ENCODE data around the gene GLS. TPM values are rescaled to one million over a fixed set of nuclear protein-coding genes. Genes with fewer than 3 reads are reported as not detected.

GLS gene
- total and polyA plus RNA-seq, 11 donors = 19.1 to 94.5 (median 47.6) TPM

DNA sequence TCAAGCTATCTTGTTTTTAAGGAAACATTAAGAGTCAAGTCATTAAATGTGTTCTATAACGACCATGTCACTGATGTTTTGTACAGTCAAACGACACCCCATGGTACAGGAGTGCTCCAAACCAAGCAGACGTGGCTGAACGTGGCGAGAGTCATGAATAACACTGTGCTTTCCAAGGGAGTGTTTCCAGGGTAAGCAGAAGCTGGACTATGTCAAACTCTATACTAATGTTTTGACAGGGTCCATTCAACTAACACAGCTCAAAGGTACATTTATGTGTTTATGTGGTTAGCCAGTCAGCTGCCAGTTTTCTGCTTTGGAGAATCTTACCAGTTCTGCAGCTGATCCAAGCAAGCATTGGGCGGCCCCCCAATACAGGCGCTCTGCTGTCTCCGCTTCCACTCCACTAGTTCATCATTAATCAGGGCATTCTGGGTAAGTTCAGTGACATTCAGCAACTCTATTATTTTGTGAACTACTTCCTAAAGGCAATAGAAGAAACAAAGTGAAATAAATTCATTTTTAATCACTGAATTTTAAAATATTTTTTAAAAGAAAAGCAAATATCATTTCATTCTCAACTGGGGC, 117.0 kb downstream of the GLS start:
- Histone ChIP-seq H3K4me1 (peaks cover 0 to 26% (median 0%) of the 10 kb centered on the region in 12 donors), H3K27ac (peak overlapping the region in 1 of 12 donors; percentile 61), H3K9me3 (no peaks in the 10 kb centered on the region), H3K27me3 (no peaks in the 10 kb centered on the region), H3K4me3 (no peak overlapping the region), H3K36me3 (peaks cover 0 to 100% (median 100%) of the 10 kb centered on the region in 9 donors)
- WGBS, 4 donors = 73 to 83% (median 77%) methylated on average over 8 of the region's 8 CpGs
- TF ChIP-seq, protein P1, sequence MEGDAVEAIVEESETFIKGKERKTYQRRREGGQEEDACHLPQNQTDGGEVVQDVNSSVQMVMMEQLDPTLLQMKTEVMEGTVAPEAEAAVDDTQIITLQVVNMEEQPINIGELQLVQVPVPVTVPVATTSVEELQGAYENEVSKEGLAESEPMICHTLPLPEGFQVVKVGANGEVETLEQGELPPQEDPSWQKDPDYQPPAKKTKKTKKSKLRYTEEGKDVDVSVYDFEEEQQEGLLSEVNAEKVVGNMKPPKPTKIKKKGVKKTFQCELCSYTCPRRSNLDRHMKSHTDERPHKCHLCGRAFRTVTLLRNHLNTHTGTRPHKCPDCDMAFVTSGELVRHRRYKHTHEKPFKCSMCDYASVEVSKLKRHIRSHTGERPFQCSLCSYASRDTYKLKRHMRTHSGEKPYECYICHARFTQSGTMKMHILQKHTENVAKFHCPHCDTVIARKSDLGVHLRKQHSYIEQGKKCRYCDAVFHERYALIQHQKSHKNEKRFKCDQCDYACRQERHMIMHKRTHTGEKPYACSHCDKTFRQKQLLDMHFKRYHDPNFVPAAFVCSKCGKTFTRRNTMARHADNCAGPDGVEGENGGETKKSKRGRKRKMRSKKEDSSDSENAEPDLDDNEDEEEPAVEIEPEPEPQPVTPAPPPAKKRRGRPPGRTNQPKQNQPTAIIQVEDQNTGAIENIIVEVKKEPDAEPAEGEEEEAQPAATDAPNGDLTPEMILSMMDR (IDR thresholded peaks at IDR 0.05) = no peak
- no peak for TF ChIP-seq POLR2A (IDR thresholded peaks at IDR 0.05)
- ATAC-seq (peak in 2 of 4 donors; percentile 48 to 50), DNase-seq (no peak)
- intact Hi-C loops (cut with DNase I) = no loop called here

DNA sequence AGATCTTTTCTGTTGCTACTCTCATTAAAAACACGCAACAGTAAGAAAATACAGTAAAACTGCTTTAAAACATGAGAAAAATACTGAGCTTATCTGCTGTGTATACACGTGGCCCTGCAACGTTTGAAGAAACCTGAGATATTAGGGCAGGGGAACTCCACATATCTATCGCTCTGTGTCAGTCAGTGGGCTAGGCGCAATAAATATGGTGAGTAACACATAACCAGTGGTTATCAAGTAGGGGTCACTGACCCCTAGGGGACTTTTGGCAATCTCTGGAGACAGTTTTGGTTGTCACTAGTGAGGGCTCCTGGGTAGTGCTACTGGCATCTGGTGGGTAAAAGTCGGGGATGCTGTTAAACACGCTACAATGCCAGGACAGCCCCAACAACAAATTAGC, 118.4 kb downstream of the GLS start:
- Histone ChIP-seq H3K4me3 (no peak overlapping the region), H3K4me1 (peaks cover 0 to 26% (median 0%) of the 10 kb centered on the region in 12 donors), H3K27ac (no peak overlapping the region), H3K36me3 (peaks cover 0 to 100% (median 100%) of the 10 kb centered on the region in 9 donors), H3K27me3 (no peaks in the 10 kb centered on the region), H3K9me3 (no peaks in the 10 kb centered on the region)
- intact Hi-C loops (cut with DNase I) = no loop called here
- ATAC-seq (no peak), DNase-seq (no peak)
- 89 to 91% (median 91%) methylated on average over 7 of the region's 7 CpGs for WGBS, 4 donors
- TF ChIP-seq, protein P1 (IDR thresholded peaks at IDR 0.05) = no peak
- TF ChIP-seq POLR2A (IDR thresholded peaks at IDR 0.05) = no peak

DNA sequence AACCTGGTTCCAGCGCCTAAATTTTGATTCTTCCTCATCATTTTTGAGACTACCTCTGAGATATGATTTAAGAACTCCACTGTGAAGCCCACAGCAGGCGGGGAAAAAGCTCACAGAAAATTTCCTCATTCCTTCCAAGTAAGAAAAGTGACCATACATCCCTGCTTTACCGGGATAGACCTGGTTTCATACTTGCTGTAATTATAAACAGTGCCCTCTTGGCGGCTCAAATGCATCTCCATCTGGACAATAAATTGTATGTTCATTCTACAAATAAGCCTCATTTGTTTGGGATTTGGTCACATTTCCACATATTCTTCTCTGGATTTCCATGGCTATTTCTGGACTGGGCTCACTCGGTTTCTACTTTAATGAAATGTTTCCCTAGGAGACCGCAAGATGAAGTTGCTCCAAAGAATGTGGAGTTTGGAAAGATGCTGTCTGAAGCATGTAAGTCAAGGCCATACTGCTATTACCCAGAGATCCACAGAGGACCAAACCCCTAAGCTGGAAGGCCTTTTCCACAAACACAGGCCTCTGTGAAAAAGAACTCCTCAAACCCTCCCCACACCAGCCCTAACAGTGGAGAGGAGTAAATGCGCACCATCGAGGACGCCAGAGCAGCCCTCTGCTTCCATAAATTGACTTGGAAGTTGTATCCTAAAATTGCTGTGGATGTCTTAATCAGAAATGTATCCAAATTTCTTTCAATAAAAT, 119.5 kb downstream of the GLS start:
- Histone ChIP-seq H3K27ac (peak overlapping the region in 1 of 12 donors; percentile 7), H3K4me1 (peaks cover 0 to 36% (median 0%) of the 10 kb centered on the region in 12 donors), H3K36me3 (peaks cover 0 to 100% (median 100%) of the 10 kb centered on the region in 9 donors), H3K27me3 (no peaks in the 10 kb centered on the region), H3K4me3 (no peak overlapping the region), H3K9me3 (no peaks in the 10 kb centered on the region)
- WGBS, 4 donors = 77 to 84% (median 82%) methylated on average over 9 of the region's 9 CpGs
- DNase-seq (no peak), ATAC-seq (no peak)
- intact Hi-C loops (cut with DNase I) = no loop called here
- TF ChIP-seq, protein P1 (IDR thresholded peaks at IDR 0.05) = no peak
- no peak for TF ChIP-seq POLR2A (IDR thresholded peaks at IDR 0.05)

DNA sequence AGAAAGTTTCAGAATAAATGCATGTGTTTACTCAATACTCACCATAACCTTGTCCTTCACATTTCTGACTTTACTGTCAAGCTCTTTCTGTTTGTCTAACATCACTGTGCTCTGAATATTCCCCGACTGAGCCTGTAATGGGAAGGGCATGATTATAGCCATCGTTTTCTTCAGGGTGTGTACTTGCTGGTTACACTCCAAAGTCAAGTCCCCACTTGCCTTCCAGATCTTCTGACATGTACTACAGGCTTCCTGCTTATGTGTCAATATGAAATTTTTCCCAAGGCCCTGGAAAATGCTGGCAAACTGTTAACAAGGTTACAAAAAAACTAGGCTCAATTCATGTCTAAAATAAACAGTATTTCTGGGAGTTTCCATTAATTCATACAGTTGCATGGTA, 120.4 kb downstream of the GLS start:
- no peaks in the 10 kb centered on the region for H3K27me3 ChIP-seq
- WGBS, 4 donors = 55 to 74% (median 65%) methylated on average over 2 of the region's 2 CpGs
- TF ChIP-seq, protein P1 (IDR thresholded peaks at IDR 0.05) = no peak
- no peak for TF ChIP-seq POLR2A (IDR thresholded peaks at IDR 0.05)
- intact Hi-C loops (cut with DNase I) = no loop called here
- peak overlapping the region in 1 of 12 donors; percentile 7 for H3K27ac ChIP-seq
- peaks cover 0 to 100% (median 100%) of the 10 kb centered on the region in 9 donors for H3K36me3 ChIP-seq
- no peaks in the 10 kb centered on the region for H3K9me3 ChIP-seq
- peaks cover 0 to 41% (median 0%) of the 10 kb centered on the region in 12 donors for H3K4me1 ChIP-seq
- DNase-seq (no peak), ATAC-seq (peak in 2 of 4 donors; percentile 28 to 35)
- H3K4me3 ChIP-seq = no peak overlapping the region

Measured in heart left ventricle (tissue), 16 donors.